Measurements from ENCODE around the gene TSR1.

DNA sequence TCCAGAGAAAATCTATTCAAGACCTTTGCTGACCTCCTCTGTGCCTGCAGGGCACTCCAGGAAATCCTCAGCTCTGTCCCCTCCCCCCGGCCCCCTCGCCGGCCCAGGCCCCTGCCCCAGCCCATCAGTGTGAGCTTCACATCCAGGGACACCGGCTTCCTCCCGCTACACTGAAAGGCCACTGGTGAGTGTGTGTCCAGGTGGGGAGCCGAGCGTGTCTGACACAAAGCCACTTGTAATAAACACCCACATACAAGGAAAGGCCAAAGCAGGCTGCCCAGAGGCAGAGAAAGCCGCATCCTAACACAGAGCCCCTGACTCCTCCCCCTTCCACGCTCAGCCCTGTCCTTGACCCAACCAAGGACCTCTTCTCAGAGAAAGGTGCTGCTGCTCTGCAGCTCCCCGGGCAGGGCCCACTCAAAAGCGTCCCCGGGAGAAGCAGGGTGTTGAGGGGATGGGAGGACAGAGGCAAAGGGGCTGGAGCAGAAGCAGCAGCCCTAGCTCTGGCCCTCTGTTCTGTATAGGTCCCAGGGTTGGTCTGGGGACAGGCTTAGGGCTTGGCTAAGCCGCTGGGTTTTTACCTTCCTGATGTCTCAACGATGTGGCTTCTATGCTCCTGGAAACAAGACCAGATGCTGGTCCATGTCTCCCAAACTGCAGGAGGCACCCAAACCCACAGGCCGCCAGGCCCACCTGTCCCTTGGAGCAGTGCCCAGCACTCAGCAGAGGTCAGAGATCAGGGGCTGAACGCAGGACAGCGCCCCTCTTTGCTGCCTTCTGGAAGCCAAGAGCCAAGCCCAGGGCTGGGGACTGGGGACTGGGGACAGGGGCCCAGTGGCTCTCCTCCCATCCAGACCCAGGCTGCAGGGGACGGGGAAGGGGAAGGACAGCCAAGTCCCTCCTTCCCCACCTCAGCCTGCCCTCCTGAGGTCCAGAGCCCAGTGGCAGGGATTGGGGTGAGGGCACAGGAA, 49.3 kb upstream of the TSR1 start:
- TF ChIP-seq POLR2AphosphoS5 (IDR thresholded peaks at IDR 0.05), result no peak
- no peak for TF ChIP-seq POLR2A (IDR thresholded peaks at IDR 0.05)
- TF ChIP-seq CTCF (IDR thresholded peaks at IDR 0.05), result no peak
